Liver (tissue), 9 donors: ENCODE results near the gene PRR16. TPM values are rescaled to one million over a fixed set of nuclear protein-coding genes. Genes with fewer than 3 reads are reported as not detected.

Experiments used
- DNase-seq: peaks from one replicate; pipeline ENCODE4 v3.0.0-alpha.2; 2017; ENCODE audit warnings: low spot score
- H3K27ac ChIP-seq, 2 donors: one replicate each; pipeline ENCODE4 v1.7.0; 2013; ENCODE audit warnings: inconsistent platforms in 2 of 2, low read length in 2 of 2, control low read depth in 1 of 2, low read depth in 1 of 2, mild to moderate bottlenecking in 1 of 2
- H3K27me3 ChIP-seq, 4 donors: one replicate each; pipeline versions ENCODE4 v1.6.1 to v1.7.0; 2013; ENCODE audit warnings: low read length in 3 of 4, inconsistent platforms in 1 of 4, mild to moderate bottlenecking in 1 of 4, moderate library complexity in 1 of 4; ENCODE audit not compliant: control insufficient read depth in 4 of 4, insufficient read depth in 4 of 4
- H3K36me3 ChIP-seq, 4 donors: one replicate each; pipeline versions ENCODE4 v1.6.1 to v1.7.0; 2013; ENCODE audit warnings: low read length in 3 of 4, mild to moderate bottlenecking in 3 of 4, low read depth in 1 of 4, moderate library complexity in 1 of 4; ENCODE audit not compliant: control insufficient read depth in 4 of 4, insufficient read depth in 3 of 4
- H3K4me1 ChIP-seq, 4 donors: one replicate each; pipeline versions ENCODE4 v1.6.1 to v1.7.0; 2013; ENCODE audit warnings: low read length in 3 of 4, mild to moderate bottlenecking in 3 of 4, moderate library complexity in 1 of 4; ENCODE audit not compliant: control insufficient read depth in 4 of 4, insufficient read depth in 4 of 4
- H3K4me3 ChIP-seq, 3 donors: one replicate each; pipeline versions ENCODE4 v1.6.1 to v1.7.0; 2013; ENCODE audit warnings: low read length in 3 of 3, control low read depth in 1 of 3, low read depth in 1 of 3, mild to moderate bottlenecking in 1 of 3
- H3K9ac ChIP-seq, 2 donors: one replicate each; pipeline ENCODE4 v1.7.0; 2013; ENCODE audit warnings: low read length in 2 of 2, mild to moderate bottlenecking in 2 of 2, moderate library complexity in 2 of 2, control low read depth in 1 of 2, low read depth in 1 of 2
- H3K9me3 ChIP-seq, 4 donors: one replicate each; pipeline versions ENCODE4 v1.6.1 to v1.7.0; 2013; ENCODE audit warnings: low read length in 3 of 4; ENCODE audit not compliant: control insufficient read depth in 4 of 4
- ATF3 ChIP-seq: IDR thresholded peaks from 2 replicates; pipeline ENCODE4 v1.6.1; 2016; ENCODE audit warnings: antibody characterized with exemption
- CTCF ChIP-seq: fragments of 150-350 bp; IDR thresholded peaks from 2 replicates; pipeline ENCODE4 v1.5.1; 2017; ENCODE audit warnings: improper control_type of control experiment, low read depth, low read length; ENCODE audit not compliant: missing input control
- EGR1 ChIP-seq, 2 donors: IDR thresholded peaks; 2 replicates each; pipeline ENCODE4 v1.6.1; 2016 to 2018; ENCODE audit warnings: antibody characterized with exemption in 2 of 2, low read depth in 2 of 2
- FOXA1 ChIP-seq: IDR thresholded peaks from 2 replicates; pipeline ENCODE4 v1.6.1; 2016; ENCODE audit warnings: antibody characterized with exemption
- FOXA2 ChIP-seq: IDR thresholded peaks from 2 replicates; pipeline ENCODE4 v1.6.1; 2016; ENCODE audit warnings: antibody characterized with exemption
- GABPA ChIP-seq, 2 donors: IDR thresholded peaks in 1 of 2; conservative IDR thresholded peaks in 1 of 2; 2 replicates each; pipeline ENCODE4 v1.6.1; 2016; ENCODE audit warnings: antibody characterized with exemption in 2 of 2, mild to moderate bottlenecking in 1 of 2, moderate library complexity in 1 of 2
- HNF4A ChIP-seq, 2 donors: conservative IDR thresholded peaks; 2 replicates each; pipeline ENCODE4 v1.6.1; 2016; ENCODE audit warnings: antibody characterized with exemption in 2 of 2, mild to moderate bottlenecking in 2 of 2
- HNF4G ChIP-seq: IDR thresholded peaks from 2 replicates; pipeline ENCODE4 v1.6.1; 2016; ENCODE audit warnings: antibody characterized with exemption
- JUND ChIP-seq, 2 donors: IDR thresholded peaks; 2 replicates each; pipeline ENCODE4 v1.6.1; 2016; ENCODE audit warnings: antibody characterized with exemption in 2 of 2
- NR2F2 ChIP-seq: IDR thresholded peaks from 2 replicates; pipeline ENCODE4 v1.6.1; 2016; ENCODE audit warnings: antibody characterized with exemption
- RAD21 ChIP-seq, 2 donors: IDR thresholded peaks; 2 replicates each; pipeline ENCODE4 v1.6.1; 2016; ENCODE audit warnings: antibody characterized with exemption in 2 of 2, mild to moderate bottlenecking in 2 of 2
- RXRA ChIP-seq, 2 donors: IDR thresholded peaks; 2 replicates each; pipeline ENCODE4 v1.6.1; 2017 to 2018; ENCODE audit warnings: antibody characterized with exemption in 2 of 2, mild to moderate bottlenecking in 1 of 2
- SP1 ChIP-seq: IDR thresholded peaks from 2 replicates; pipeline ENCODE4 v1.6.1; 2018; ENCODE audit warnings: antibody characterized with exemption, mild to moderate bottlenecking
- TAF1 ChIP-seq: conservative IDR thresholded peaks from 2 replicates; pipeline ENCODE4 v1.6.1; 2016; ENCODE audit warnings: antibody characterized with exemption, mild to moderate bottlenecking
- YY1 ChIP-seq: IDR thresholded peaks from 2 replicates; pipeline ENCODE4 v1.6.1; 2016; ENCODE audit warnings: antibody characterized with exemption, mild to moderate bottlenecking
- WGBS: extraction: QIAGEN DNeasy Blood & Tissue Kit; methylation state at CpG from one replicate; pipeline ENCODE4 v1.1.7; 2013; 5-methylcytosine and 5-hydroxymethylcytosine counted together
- polyA plus RNA-seq, 2 donors: library from polyadenylated mRNA; stranded (reverse) in 1 of 2; unstranded in 1 of 2; fragments of 200-250 nt in 1 of 2; fragments of >200 nt in 1 of 2; fragmentation: Nextera tagmentation in 1 of 2; extraction: Ambion mirVana in 1 of 2; gene quantifications; one replicate each; pipeline versions ENCODE4 v1.2.1 to v1.2.3, GENCODE V29; 2013 to 2015
- total RNA-seq, 2 donors: library from RNA; depleted of rRNA; stranded (reverse); fragments of >200 nt; gene quantifications; one replicate each; pipeline ENCODE4 v1.2.3, GENCODE V29; 2014
- TF ChIP-seq, protein P1 (sequence below): IDR thresholded peaks from 2 replicates; pipeline ENCODE4 v1.6.1; 2016; ENCODE audit warnings: antibody characterized with exemption, mild to moderate bottlenecking
- TF ChIP-seq, protein P2 (sequence below): IDR thresholded peaks from 2 replicates; pipeline ENCODE4 v1.6.1; 2016; ENCODE audit warnings: antibody characterized with exemption
- donor health status: healthy.
- donor health status: healthy.
- donor health status: healthy.
- donor health status: healthy.
- donor health status: healthy.

PRR16 gene
- total and polyA plus RNA-seq, 4 donors, result 0.14 to 0.42 (median 0.21) TPM

- Histone ChIP-seq H3K36me3 (no peaks in the 10 kb centered on the region), H3K4me1 (no peaks in the 10 kb centered on the region), H3K9me3 (no peaks in the 10 kb centered on the region), H3K4me3 (no peak overlapping the region), H3K9ac (no peak overlapping the region), H3K27ac (no peak overlapping the region), H3K27me3 (no peaks in the 10 kb centered on the region)
- DNase-seq, result no peak
- TF ChIP-seq FOXA2, result no peak
- TF ChIP-seq EGR1 (IDR thresholded peaks at IDR 0.05; ENCODE audit: low read depth in 2 of 2), result no peak
- no peak for TF ChIP-seq ATF3
- no peak for TF ChIP-seq JUND (IDR thresholded peaks at IDR 0.05)
- TF ChIP-seq, protein P1, sequence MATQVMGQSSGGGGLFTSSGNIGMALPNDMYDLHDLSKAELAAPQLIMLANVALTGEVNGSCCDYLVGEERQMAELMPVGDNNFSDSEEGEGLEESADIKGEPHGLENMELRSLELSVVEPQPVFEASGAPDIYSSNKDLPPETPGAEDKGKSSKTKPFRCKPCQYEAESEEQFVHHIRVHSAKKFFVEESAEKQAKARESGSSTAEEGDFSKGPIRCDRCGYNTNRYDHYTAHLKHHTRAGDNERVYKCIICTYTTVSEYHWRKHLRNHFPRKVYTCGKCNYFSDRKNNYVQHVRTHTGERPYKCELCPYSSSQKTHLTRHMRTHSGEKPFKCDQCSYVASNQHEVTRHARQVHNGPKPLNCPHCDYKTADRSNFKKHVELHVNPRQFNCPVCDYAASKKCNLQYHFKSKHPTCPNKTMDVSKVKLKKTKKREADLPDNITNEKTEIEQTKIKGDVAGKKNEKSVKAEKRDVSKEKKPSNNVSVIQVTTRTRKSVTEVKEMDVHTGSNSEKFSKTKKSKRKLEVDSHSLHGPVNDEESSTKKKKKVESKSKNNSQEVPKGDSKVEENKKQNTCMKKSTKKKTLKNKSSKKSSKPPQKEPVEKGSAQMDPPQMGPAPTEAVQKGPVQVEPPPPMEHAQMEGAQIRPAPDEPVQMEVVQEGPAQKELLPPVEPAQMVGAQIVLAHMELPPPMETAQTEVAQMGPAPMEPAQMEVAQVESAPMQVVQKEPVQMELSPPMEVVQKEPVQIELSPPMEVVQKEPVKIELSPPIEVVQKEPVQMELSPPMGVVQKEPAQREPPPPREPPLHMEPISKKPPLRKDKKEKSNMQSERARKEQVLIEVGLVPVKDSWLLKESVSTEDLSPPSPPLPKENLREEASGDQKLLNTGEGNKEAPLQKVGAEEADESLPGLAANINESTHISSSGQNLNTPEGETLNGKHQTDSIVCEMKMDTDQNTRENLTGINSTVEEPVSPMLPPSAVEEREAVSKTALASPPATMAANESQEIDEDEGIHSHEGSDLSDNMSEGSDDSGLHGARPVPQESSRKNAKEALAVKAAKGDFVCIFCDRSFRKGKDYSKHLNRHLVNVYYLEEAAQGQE, result no peak
- TF ChIP-seq RXRA (IDR thresholded peaks at IDR 0.05), result no peak
- TF ChIP-seq SP1, result no peak
- no peak for TF ChIP-seq NR2F2
- no peak for TF ChIP-seq FOXA1
- TF ChIP-seq, protein P2, sequence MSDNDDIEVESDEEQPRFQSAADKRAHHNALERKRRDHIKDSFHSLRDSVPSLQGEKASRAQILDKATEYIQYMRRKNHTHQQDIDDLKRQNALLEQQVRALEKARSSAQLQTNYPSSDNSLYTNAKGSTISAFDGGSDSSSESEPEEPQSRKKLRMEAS, result no peak
- TF ChIP-seq YY1, result no peak
- TF ChIP-seq HNF4G, result no peak
- TF ChIP-seq GABPA (IDR thresholded peaks at IDR 0.05 in 1 of 2, conservative IDR thresholded peaks at IDR 0.05 in 1 of 2), result no peak
- no peak for TF ChIP-seq RAD21 (IDR thresholded peaks at IDR 0.05)
- no peak for TF ChIP-seq CTCF
- no peak for TF ChIP-seq HNF4A (conservative IDR thresholded peaks at IDR 0.05)
Measured at GRCh38 chr5:120568711-120569110, 104.6 kb downstream of the PRR16 start.

DNA sequence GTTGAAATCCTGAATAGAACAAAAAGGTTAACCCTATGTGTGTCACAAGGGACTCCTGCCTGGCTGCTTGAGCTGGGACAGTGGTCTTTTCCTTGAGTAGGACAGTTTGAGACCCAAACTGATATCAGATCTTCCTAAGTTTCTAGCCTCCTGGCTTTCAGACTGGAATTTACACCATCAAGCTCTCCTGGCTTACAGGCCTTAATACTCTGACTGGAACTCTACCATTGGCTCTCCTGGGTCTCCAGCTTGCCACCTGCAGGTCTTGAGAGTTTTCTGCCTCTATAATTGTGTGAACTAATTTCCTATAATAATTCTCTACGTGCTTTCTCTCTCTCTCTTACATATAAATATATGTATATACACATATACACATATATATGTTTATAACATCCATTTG lies 112.5 kb downstream of the PRR16 start:
- 51% methylated on average over 1 of the region's 1 CpG for WGBS
- no peak overlapping the region for H3K9ac ChIP-seq
- H3K36me3 ChIP-seq, result no peaks in the 10 kb centered on the region
- H3K9me3 ChIP-seq, result no peaks in the 10 kb centered on the region
- no peaks in the 10 kb centered on the region for H3K27me3 ChIP-seq
- H3K4me1 ChIP-seq, result no peaks in the 10 kb centered on the region
- no peak for TF ChIP-seq EGR1 (IDR thresholded peaks at IDR 0.05; ENCODE audit: low read depth in 2 of 2)
- TF ChIP-seq CTCF, result no peak
- no peak for TF ChIP-seq RXRA (IDR thresholded peaks at IDR 0.05)
- no peak for TF ChIP-seq YY1
- TF ChIP-seq FOXA2, result no peak
- TF ChIP-seq, protein P2, result no peak
- TF ChIP-seq RAD21 (IDR thresholded peaks at IDR 0.05), result no peak
- TF ChIP-seq HNF4A (conservative IDR thresholded peaks at IDR 0.05), result no peak
- no peak for TF ChIP-seq TAF1
- TF ChIP-seq SP1, result no peak
- TF ChIP-seq, protein P1, result no peak
- TF ChIP-seq NR2F2, result no peak
- TF ChIP-seq HNF4G, result no peak
- H3K4me3 ChIP-seq, result no peak overlapping the region
- H3K27ac ChIP-seq, result no peak overlapping the region
- no peak for DNase-seq
